SW 1271 (cell line): ENCODE measurements around the gene MAB21L1.

ENCODE experiments used
- DNase-seq, 2 experiments: peaks; one replicate each; lab custom pipeline; 2025; lab: John Stamatoyannopoulos, UW

Gene MAB21L1

GRCh38 chr13:35475960-35476943, at the start of gene MAB21L1:
MAB21L1 (minus strand) TSS chr13:35476689; CDS start chr13:35476138, 551 bp downstream.
- no peak for DNase-seq

GRCh38 chr13:35524171-35524570, 47.7 kb upstream of the MAB21L1 start:
- DNase-seq, result no peak

- no peak for DNase-seq
Observed at GRCh38 chr13:35518337-35518946, 42.0 kb upstream of the MAB21L1 start.

GRCh38 chr13:35514801-35515502, 38.5 kb upstream of the MAB21L1 start:
- DNase-seq, result no peak

DNA sequence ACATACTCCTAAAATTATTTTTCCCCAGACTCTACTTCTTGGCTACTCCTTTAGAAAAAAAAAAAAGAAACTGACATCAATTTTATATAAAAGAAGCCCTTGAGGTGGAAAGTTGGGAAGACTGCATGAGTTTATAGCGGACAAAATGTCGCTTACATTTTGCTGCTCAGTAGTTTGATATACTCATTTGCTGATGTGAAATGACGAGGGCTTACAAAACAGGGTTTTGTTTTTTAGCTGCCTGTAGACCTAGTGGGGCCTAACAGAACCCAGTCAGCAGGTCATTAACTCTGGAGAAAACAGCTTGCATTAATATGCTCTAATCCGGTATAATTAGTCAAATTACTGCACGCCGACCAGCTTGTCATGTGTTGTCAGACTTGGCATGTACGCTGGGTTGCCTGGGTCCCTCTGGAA, 37.6 kb upstream of the MAB21L1 start:
- no peak for DNase-seq

- no peak for DNase-seq
Observed at GRCh38 chr13:35512271-35512920, 35.9 kb upstream of the MAB21L1 start.

DNA sequence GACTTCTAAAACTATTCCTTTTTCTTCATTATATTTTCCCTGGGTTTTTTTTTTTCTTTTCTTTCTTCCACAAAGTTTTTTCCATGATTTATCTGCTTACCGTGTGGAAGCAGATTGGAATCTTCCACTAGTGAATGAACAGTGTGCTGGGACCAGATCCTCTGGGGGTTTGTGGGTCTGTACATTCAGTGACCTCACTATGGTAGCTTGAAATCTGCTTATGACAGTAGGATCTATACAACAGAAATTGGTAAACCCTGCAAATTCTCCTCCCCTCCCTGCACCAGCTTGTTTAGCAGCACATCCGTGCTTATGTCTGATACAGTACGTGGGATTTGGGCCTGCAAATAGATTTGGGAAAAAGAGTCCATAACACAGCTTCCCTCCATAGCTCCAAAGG, 26.0 kb upstream of the MAB21L1 start:
- no peak for DNase-seq

GRCh38 chr13:35501661-35502235, 25.3 kb upstream of the MAB21L1 start:
- no peak for DNase-seq

- no peak for DNase-seq
Observed at GRCh38 chr13:35500144-35500543, 23.7 kb upstream of the MAB21L1 start.

DNA sequence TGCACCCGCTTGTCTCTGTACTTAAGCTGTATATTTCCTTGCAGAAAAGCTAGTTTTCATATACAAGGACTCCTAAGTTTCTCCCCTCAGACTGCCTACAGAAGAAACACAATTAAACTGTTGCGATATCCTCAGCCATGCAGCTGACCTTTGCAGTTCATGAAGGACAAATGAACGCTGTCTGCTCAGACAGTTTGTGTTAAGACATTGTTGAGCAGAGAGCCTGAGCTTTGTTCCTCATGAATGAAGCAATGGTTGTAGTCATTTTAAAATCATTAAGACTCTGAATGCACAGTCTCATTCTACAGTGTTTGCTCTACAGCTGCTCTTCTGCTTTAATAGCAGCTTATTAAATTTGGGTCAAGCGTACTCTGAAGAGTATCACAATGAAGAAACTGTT, 23.2 kb upstream of the MAB21L1 start:
- DNase-seq, result no peak

- no peak for DNase-seq
Observed at GRCh38 chr13:35499196-35499662, 22.7 kb upstream of the MAB21L1 start.

- no peak for DNase-seq
Observed at GRCh38 chr13:35498231-35498630, 21.7 kb upstream of the MAB21L1 start.

DNA sequence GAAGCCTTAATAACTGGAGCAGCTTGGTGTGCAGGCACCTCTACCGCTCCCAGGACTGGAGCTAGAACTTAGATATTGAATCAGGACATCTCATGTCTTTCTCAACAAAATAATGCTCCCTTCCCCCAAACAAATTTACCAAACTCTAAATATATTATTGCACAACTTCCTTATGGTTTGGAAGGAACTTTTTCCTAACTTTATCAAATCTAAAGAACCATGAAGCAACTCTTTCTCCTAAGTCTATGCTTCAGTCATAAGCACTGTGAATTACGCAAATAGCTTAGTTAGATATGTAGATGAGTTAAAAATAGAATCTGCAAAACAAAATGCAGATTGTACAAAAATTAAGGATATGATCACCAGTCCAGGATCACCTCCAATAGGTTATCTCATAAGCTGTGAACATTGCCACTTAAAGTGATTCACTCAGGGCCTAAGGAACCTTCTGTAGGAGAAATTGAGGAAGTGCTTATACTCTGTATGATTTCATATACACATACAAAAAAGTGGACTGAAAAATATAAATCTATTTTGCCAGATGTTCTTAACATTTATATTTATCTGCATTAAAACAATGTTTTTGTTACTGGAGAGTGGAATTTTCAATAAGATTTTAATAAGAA, 20.4 kb upstream of the MAB21L1 start:
- no peak for DNase-seq

DNA sequence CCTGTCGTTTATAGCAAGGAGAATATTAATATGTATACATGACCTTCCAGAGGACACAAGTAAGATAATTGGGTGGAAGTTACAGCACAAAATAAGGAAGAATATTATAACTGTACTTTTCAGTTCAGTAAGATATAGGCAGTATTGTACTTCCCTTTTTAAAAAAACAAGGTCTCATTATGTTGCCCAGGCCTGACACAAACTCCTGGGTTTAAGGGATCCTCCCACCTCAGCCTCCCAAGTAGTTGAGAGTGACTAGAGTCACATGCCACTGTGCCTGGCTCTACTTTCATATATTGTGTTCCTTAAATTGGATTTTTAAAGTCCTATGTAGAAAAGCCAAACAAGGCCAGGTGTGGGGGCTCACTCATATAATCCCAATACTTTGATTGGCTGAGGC, 19.5 kb upstream of the MAB21L1 start:
- no peak for DNase-seq

DNA sequence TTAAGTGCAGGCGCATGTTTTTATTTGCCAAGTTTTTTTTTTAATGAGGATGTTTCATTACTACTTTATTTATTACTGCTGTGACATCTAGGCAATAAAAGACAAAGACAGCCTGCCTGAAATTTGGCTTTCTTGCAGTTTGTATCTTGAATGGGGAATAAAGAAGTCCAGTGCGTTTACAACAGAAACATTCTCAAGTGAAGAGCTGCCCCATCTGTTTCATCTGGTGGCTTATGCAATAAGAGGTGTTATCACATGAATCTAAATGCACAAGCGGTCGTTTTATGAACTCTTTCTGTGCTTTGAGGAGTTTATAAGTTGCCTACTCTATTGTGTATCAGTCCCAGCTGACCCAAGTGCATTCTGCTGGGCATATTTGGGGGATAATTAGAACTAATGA, 12.6 kb upstream of the MAB21L1 start:
- no peak for DNase-seq

DNA sequence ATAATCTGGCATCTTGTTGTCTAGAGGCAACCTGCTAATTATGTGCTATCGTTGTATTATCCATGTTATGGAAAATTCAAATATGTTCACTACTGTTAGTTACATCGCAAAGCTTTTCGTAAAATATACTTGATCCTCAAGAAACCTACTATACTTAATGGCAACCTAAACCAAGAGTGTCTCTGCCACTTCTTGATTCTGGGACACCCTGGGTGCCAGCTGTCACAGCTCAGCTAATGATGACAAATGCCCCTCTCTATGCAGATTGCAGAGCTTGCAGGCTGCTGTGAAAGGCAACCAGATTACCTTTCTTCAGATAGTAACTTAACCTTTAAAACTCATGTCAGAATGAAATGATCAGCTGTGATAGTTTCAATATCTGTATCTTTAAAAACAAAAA, 8.9 kb upstream of the MAB21L1 start:
- DNase-seq, result no peak

- no peak for DNase-seq
Observed at GRCh38 chr13:35484384-35484783, 7.9 kb upstream of the MAB21L1 start.

DNA sequence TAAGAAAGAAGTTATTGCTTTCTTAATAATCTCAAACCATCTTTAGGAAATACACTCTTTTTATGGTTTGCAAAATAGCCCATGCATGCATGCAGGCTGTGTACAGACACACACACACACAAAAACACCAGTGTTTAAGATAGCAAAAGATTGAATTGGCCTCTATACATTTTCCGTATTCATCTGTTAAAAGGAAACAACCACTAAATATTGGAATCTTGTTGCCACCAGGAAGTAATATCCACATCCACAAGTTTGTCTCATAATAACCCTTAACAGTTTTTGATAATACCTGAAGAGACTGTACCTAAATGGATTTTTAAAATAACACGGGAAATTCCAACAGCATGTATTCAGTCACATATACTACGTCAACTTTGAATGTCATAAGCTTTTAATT, 7.3 kb upstream of the MAB21L1 start:
- no peak for DNase-seq

GRCh38 chr13:35482527-35482926, 6.0 kb upstream of the MAB21L1 start:
- DNase-seq, result no peak

DNA sequence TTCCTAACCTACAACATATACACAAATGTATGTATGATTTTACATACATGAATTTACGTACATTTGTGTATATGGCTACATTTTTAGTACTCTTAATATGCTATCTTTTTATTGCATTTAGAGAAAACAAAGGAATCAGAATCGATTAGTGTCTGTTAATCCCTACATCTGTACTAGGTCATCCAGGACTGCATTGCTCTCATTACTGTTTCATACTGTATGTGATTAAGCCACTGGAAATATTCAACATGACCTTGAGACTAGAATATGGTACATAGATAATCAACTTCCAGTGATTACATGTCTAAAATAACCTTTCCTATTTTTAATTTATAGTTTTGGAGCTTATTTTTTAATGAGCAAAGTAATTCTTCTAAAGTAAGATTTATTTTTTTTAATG, 5.3 kb upstream of the MAB21L1 start:
- DNase-seq, result no peak

- no peak for DNase-seq
Observed at GRCh38 chr13:35480346-35480745, 3.9 kb upstream of the MAB21L1 start.
